ENCODE measurements around the gene XRRA1. TPM values are rescaled to one million over a fixed set of nuclear protein-coding genes. Genes with fewer than 3 reads are reported as not detected.

The XRRA1 gene
- total and polyA plus RNA-seq, 8 donors: 2.1 to 57.7 (median 6.5) TPM

DNA sequence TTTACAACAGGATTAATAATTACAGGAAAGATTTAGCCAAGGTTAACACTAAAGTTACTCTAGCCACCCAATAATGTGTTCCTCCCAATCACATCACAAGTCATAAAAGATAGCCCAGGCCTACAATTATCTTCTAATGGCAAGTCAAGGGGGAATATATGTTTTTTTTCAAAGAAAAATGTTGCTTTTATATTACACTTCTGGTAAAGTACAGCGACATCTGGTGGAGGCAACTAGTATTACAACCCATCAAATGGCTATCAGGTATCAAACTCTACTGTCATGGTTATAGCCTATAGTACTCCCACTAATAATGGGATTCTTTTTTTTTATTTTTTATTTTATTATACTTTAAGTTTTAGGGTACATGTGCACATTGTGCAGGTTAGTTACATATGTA, 71.8 kb downstream of the XRRA1 start:
- Histone ChIP-seq H3K4me1 (no peaks in the 10 kb centered on the region), H3K9me3 (peaks cover 9 to 51% (median 30%) of the 10 kb centered on the region in 4 donors), H3K4me3 (no peak overlapping the region), H3K27me3 (no peaks in the 10 kb centered on the region), H3K27ac (no peak overlapping the region), H3K36me3 (peaks cover 10 to 51% (median 48%) of the 10 kb centered on the region in 4 donors)
- intact Hi-C loops (cut with DNase I; ENCODE audit: low total_unique reads): no loop called here
- 39 to 61% (median 48%) methylated on average over 1 of the region's 1 CpG for WGBS, 5 donors
- DNase-seq: no peak
- TF ChIP-seq, protein P1, sequence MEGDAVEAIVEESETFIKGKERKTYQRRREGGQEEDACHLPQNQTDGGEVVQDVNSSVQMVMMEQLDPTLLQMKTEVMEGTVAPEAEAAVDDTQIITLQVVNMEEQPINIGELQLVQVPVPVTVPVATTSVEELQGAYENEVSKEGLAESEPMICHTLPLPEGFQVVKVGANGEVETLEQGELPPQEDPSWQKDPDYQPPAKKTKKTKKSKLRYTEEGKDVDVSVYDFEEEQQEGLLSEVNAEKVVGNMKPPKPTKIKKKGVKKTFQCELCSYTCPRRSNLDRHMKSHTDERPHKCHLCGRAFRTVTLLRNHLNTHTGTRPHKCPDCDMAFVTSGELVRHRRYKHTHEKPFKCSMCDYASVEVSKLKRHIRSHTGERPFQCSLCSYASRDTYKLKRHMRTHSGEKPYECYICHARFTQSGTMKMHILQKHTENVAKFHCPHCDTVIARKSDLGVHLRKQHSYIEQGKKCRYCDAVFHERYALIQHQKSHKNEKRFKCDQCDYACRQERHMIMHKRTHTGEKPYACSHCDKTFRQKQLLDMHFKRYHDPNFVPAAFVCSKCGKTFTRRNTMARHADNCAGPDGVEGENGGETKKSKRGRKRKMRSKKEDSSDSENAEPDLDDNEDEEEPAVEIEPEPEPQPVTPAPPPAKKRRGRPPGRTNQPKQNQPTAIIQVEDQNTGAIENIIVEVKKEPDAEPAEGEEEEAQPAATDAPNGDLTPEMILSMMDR (IDR thresholded peaks at IDR 0.05): peak in 2 of 7 experiments; percentile 22 to 37
- no peak for TF ChIP-seq POLR2A (IDR thresholded peaks at IDR 0.05)

DNA sequence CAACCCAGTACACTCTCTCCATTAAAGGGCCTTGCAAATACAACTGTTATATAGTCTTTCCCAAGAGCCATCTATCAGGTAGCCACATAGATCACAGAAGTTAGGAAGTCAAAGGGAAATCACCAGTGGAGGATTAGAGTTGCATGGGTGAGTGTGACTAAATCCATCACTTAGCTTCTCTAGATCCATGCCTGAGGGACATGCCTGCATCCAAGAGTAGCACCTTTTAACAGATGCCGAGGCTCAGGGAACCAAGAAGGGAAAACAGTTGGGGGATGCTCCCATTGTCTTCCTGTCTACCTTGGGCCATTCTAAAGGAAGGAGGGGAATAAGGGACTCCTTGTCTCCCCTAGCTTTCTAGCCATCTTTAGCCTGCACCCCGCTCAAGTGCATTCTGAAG, 77.9 kb downstream of the XRRA1 start:
- no peaks in the 10 kb centered on the region for H3K27me3 ChIP-seq
- no peak overlapping the region for H3K27ac ChIP-seq
- H3K9me3 ChIP-seq: peaks cover 58 to 98% (median 83%) of the 10 kb centered on the region in 4 donors
- peaks cover 22 to 93% (median 76%) of the 10 kb centered on the region in 4 donors for H3K36me3 ChIP-seq
- intact Hi-C loops (cut with DNase I; ENCODE audit: low total_unique reads): no loop called here
- H3K4me3 ChIP-seq: no peak overlapping the region
- DNase-seq: no peak
- 78 to 100% (median 94%) methylated on average over 2 of the region's 2 CpGs for WGBS, 5 donors
- no peak for TF ChIP-seq POLR2A (IDR thresholded peaks at IDR 0.05)
- TF ChIP-seq EP300 (IDR thresholded peaks at IDR 0.05): no peak
- TF ChIP-seq, protein P1 (IDR thresholded peaks at IDR 0.05): no peak
- no peak for TF ChIP-seq POLR2AphosphoS5 (IDR thresholded peaks at IDR 0.05)
- H3K4me1 ChIP-seq: no peaks in the 10 kb centered on the region

DNA sequence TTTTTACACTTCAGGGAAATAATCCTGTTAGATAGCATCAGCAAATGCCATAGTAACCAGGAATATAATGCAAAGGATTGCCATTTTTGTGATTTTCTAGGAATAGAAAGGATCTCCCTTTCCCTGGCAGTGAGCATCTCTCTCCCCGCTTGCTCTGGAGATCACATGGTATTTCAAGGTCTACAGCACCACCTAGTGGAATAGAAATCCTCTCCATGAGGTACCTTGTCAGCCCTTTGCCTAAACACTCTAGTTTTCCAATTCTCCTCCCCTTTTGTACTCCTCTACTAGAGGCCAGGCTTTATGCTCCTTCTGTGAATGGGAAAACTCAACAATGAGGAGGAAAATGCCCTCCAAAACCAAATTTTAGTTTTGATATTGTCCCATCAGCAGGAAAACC, 78.4 kb downstream of the XRRA1 start:
- Histone ChIP-seq H3K4me1 (no peaks in the 10 kb centered on the region), H3K36me3 (peaks cover 18 to 93% (median 73%) of the 10 kb centered on the region in 4 donors), H3K27me3 (no peaks in the 10 kb centered on the region), H3K9me3 (peaks cover 64 to 98% (median 86%) of the 10 kb centered on the region in 4 donors), H3K4me3 (no peak overlapping the region), H3K27ac (no peak overlapping the region)
- TF ChIP-seq EP300 (IDR thresholded peaks at IDR 0.05) (no peak), POLR2A (IDR thresholded peaks at IDR 0.05) (no peak)
- no peak for DNase-seq
- WGBS, 5 donors: 92 to 100% (median 96%) methylated on average over 1 of the region's 1 CpG
- intact Hi-C loops (cut with DNase I; ENCODE audit: low total_unique reads): no loop called here

DNA sequence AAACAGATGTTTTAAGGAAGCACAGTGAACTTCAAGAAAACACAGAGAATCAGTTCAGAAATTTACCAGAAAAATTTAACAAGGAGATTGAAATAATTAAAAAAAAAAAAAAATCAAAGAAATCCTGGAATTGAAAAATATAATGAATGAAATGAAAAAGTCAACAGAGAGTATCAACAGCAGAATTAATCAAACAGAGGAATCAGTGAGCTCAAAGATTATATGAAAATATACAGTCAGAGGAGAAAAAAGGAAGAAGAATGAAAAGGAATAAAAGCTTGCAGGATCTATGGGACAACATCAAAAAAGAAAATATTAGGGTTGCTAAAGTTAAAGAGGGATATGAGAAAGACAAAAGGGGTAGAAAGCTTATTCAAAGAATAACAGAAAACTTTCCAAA, 82.3 kb downstream of the XRRA1 start:
- peaks cover 27 to 95% (median 74%) of the 10 kb centered on the region in 4 donors for H3K36me3 ChIP-seq
- no peaks in the 10 kb centered on the region for H3K4me1 ChIP-seq
- H3K27ac ChIP-seq: no peak overlapping the region
- intact Hi-C loops (cut with DNase I; ENCODE audit: low total_unique reads): no loop called here
- TF ChIP-seq POLR2A (IDR thresholded peaks at IDR 0.05) (no peak), EP300 (IDR thresholded peaks at IDR 0.05) (no peak), POLR2AphosphoS5 (IDR thresholded peaks at IDR 0.05) (no peak)
- TF ChIP-seq, protein P1 (IDR thresholded peaks at IDR 0.05): no peak
- H3K9me3 ChIP-seq: peaks cover 56 to 82% (median 69%) of the 10 kb centered on the region in 4 donors
- no peak overlapping the region for H3K4me3 ChIP-seq
- H3K27me3 ChIP-seq: no peaks in the 10 kb centered on the region
- no peak for DNase-seq

DNA sequence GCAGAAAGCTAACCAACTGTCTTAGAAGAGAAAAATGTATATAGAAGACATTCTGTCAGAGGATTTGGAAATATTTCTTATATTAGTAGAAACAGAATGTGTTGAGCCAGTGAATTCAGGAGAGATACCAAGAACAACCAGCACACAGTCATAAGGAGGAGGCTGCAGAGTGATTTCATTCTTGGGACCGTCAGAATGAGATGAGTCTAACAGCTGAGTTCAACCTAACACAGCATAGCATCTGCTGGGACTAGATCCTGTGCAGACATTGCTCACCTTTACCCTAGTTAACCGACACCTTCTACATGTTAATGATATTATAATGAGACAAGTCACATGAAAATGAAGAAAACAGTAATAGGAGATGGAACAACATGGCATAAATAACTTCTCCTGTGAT, 85.5 kb downstream of the XRRA1 start:
- no peaks in the 10 kb centered on the region for H3K27me3 ChIP-seq
- peaks cover 26 to 71% (median 44%) of the 10 kb centered on the region in 4 donors for H3K9me3 ChIP-seq
- H3K36me3 ChIP-seq: peaks cover 23 to 96% (median 80%) of the 10 kb centered on the region in 4 donors
- no peak for TF ChIP-seq POLR2A (IDR thresholded peaks at IDR 0.05)
- TF ChIP-seq POLR2AphosphoS5 (IDR thresholded peaks at IDR 0.05): no peak
- no peak for TF ChIP-seq EP300 (IDR thresholded peaks at IDR 0.05)
- TF ChIP-seq, protein P1 (IDR thresholded peaks at IDR 0.05): no peak
- no peak for DNase-seq
- intact Hi-C loops (cut with DNase I; ENCODE audit: low total_unique reads): no loop called here
- no peak overlapping the region for H3K4me3 ChIP-seq
- no peaks in the 10 kb centered on the region for H3K4me1 ChIP-seq
- WGBS, 5 donors: 90 to 97% (median 93%) methylated on average over 2 of the region's 2 CpGs
- H3K27ac ChIP-seq: no peak overlapping the region
